Stimulated activated CD4-positive, alpha-beta T cell treated with anti-CD3 and anti-CD28 coated beads, Interleukin-15, amount 100 ng/mL, for 1 hour (primary cell): Measurements from ENCODE around the gene PKP4.

Experiments
- DNase-seq, 2 donors: peaks; one replicate each; pipeline ENCODE4 v3.0.0-alpha.2; 2020; ENCODE audit warnings: low read depth in 1 of 2, low spot score in 1 of 2

Gene PKP4

GRCh38 chr2:158715357-158715756 lies 258.6 kb downstream of the PKP4 start:
- DNase-seq: no peak

DNA sequence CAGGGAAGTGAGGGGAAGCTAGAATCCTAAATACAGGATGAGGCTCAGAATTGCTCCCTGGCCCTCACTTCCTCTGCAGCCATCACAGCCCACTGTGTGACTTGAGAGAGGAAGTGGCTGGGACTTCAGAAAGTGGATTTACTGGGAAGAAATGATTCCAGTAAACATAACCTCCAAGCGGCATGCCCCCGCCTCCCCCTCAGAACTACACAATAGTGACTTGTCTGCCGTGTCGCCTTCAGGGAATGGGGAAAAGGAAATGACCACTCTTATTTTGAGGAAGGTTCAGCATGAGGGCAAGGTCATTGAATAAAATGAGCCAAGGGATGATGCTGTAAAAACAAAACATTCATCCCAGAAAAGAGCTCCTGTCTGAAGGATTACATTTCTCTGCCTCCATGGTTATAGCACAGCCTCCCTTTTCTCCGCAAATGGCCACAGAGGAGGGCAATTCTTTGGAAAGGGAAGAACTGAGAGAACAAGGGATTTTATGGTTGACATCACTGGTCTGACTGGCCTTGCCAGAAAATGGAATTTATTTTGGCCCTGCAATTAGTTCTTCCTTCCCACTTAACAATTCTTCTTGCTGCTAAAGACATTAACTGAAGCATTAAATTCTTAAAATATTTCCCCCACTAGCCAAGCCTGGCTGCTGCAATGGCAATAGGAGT lies 259.5 kb downstream of the PKP4 start:
- no peak for DNase-seq

DNA sequence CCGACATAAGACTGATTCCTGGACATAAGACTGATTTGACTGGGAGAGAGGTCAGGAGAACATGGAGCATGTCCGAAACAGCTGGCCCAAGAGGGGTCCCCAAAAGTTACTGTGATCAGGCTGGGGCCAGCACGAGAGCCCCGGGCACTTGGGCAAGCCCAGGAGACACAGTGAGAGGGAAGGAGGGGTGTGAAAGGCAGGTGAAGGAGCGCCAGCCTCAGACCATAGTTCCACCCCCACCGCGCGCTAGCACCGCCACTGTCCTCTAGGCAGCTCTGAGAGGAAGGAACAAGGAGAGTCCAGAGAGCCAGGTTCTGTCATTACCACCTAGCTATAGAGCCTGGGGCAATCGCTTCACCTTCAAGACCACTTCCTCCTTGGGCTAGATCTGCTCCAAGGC lies 260.2 kb downstream of the PKP4 start:
- DNase-seq: no peak

- DNase-seq: no peak
Observed at GRCh38 chr2:158717366-158718195, 260.8 kb downstream of the PKP4 start.

GRCh38 chr2:158718196-158718585 lies 261.4 kb downstream of the PKP4 start:
- no peak for DNase-seq

GRCh38 chr2:158718851-158719250 lies 262.1 kb downstream of the PKP4 start:
- DNase-seq: no peak

DNA sequence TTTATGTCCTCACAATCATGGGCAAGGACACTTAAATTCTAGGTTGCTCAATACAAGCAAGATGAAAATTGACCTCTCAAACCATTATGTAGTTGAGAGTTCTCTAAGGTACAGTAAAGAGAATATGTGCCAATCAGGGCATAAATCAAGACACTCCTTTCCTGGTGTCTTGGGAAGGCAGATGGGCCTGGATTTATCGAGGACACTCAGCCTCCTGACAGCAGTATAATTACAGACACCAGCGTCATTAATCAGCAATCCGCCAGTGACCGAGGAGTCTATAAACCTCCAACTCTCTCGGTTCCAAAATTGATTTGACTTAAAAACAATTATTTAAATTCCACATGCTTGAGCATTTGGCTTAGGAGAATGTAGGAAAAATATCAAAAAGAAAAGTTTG lies 262.7 kb downstream of the PKP4 start:
- no peak for DNase-seq

GRCh38 chr2:158722266-158723105 lies 265.7 kb downstream of the PKP4 start:
- no peak for DNase-seq

DNA sequence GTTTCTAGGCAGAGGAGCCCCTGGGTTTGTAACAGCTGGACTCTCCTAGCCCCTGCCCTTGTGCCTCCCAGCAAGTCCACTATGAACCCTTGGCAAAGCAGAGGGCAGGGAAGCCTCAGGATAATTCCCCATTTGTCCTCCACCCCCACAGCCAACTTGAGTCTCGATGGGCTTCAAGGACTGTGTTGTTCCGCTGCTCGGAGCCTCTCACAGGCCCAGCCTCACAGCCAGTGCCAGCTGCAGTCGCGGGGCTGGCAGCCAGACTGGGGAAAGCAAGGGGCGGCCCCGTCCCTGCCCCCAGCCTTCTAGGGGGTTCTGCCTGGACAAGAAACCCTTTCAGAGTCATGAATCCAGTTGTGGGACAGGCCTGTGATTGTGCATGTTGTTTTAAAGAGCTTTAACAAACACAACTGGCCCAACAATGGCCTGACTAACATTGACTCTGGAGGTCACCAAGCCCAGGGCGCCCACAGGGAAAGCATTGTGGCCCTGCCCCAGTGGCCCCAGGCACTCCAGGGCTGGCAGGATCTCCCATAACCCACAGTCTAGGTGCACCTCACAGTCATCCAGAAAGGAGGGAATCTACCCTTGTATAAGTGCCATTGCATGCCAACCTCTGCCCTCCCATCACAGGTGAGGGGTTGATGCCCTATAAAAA lies 266.6 kb downstream of the PKP4 start:
- no peak for DNase-seq

DNA sequence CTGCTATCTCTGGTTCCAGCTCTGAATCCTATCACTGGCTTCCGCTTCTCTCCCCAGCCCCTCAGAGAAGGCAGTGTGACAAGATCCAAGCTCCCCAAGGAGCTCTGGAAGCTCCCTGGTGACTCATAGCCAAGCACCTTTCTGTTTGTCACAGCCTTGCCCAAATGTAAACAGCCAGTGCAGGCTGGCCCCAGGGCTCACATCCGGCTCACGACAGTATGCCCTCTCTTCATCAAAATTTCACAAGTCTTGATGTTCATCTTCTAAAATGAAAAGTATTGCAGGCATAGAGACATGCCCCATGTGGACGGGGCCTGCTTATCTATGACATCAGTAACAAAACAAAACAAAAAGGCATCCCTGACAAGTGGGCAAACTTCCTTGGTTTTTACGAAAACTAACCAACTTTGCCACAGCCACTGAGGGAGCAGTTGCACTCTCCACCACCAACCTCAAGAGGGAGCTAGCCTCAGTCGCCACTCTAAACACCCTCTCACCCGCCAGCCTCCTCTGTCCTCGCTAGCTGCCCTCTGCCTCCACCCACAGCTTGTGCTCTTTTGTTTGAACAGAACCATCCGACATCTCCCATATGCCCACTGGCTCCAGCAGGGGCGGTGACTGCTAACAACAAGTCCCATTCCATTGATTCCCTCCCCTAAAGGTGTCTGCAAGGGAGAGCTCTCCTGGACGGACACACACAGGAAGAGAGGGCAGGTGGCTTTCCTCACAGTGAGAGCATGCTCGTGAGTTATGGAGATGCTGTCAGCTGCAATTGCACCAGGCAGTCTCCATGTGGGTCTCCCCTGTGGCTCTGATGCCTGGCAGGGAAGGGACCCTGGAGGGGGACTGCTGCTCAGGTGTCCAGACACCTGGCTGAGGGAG lies 267.4 kb downstream of the PKP4 start:
- no peak for DNase-seq

DNA sequence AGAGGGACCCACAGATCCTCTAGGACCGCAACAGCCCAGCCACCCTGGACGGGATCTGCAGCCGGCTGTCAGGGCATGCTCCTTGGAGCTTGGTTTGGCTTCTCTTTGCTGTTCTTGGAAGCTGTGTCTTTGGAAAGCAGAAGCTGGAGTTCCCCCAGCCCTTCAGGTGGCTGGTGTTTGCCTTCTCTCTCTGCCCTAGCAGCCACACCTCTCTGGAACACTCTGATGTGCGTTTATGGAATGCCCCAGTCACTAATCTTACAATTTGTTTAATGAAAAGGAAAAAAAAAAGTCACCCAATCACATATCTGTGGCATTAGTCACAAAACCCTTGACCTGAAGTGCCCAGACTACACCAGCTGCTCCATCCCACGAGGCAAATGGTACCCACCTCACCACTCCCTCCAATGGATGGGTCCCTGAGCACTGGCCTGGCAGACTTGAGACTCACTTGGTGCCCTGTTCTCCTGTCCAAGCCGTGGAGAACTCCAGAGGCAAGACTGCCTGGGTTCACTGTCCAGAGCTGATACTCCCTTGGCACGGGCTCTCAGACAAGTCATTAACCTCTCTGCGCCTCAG lies 268.1 kb downstream of the PKP4 start:
- no peak for DNase-seq

GRCh38 chr2:158725441-158725891 lies 268.7 kb downstream of the PKP4 start:
- DNase-seq: no peak

GRCh38 chr2:158726911-158727592 lies 270.3 kb downstream of the PKP4 start:
- DNase-seq: no peak

- DNase-seq: no peak
Observed at GRCh38 chr2:158728422-158728821, 271.7 kb downstream of the PKP4 start.

GRCh38 chr2:158729451-158729850 lies 272.7 kb downstream of the PKP4 start:
- DNase-seq: no peak

DNA sequence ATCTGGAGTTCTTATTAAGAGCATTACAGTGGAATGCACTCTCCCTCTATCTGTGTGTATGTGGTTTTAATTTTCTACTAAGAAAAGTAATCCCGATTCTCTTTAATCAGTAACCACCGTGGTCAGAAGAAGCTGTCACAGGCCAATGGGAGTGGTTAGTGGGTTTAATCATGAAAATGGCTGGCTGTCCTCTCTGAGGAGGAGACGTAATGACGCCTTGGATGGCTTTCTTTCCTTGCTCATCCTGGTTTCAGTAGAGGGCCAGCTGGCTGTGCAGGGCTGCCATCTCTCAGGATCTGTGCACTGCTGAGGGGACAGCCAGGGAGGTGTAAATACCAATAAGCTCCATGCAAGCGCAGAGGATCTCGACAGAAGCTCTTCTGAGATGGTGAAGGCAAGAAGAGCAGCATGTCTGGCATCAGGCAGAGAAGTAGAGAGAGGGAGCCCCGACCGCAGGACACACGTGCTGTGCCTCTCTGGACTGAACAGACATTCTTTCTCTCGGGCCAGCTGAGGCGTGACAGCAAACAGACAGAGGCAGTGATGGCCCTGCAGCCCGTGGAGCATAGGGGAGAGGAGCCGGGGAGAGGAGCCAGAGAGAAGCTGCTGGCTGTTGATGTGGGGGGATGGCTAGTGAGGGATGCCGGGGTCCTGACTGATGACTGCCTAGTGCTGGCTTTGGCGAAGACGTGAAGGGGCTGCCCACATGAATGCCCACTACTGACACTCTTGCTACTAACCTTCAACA lies 273.3 kb downstream of the PKP4 start:
- no peak for DNase-seq

DNA sequence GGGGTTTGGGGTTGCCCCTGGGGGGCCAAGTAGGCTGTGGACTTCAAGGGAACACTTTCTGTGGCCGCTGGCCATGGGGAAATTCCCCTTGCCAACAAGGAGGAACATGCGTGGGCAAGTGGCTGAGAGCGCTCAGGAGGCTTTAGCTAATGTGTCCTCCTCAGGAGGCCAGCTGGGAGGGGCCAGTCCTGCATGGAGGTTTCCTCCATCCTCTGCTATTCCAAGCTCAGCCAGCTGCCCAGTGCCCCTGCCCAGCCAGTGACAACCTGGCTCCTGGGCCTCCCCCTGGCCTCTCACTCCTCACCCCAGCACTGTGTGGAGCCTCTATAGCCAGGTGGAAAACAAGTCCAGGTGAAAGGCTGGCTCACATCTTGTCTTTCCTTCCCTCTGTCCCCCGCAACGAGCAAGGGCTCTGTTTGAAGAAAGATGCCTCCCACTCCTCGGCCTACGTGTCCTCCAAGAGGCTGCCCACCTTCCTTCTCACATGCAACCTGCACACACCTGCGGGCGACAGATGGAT lies 273.9 kb downstream of the PKP4 start:
- no peak for DNase-seq

DNA sequence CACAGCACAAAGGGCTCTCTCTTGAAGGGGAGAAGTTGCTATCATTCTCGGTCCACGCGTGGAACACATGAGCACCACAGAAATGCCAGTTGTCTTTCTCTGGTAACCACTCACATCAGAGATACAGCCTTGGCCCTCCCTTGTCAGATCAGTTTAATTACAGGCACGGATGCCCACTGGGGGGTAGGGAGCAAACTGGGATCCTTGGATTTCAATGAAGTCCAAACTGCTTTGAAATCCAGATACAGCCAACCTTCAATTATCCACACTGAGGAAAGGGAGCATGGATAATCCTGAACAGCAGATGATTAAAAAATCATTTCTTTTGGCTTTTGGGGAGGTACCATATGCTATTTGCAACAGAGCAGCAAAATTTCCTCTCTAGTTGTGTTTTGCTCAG lies 274.6 kb downstream of the PKP4 start:
- DNase-seq: no peak
